H9 (cell line): Measurements from ENCODE around the gene SLC4A1. TPM values are rescaled to one million over a fixed set of nuclear protein-coding genes. Genes with fewer than 3 reads are reported as not detected.

Experiments used
- DNase-seq: peaks from one replicate; pipeline ENCODE4 v3.0.0-alpha.2; 2017
- H2AFZ ChIP-seq: one replicate; pipeline ENCODE4 v1.6.1; 2013; ENCODE audit warnings: mild to moderate bottlenecking, low read length, control low read depth, moderate library complexity
- H2AK5ac ChIP-seq: 2 replicates; pipeline ENCODE4 v1.6.1; 2013; ENCODE audit warnings: low read length, control low read depth, mixed read lengths; ENCODE audit not compliant: insufficient read length
- H2BK120ac ChIP-seq: one replicate; pipeline ENCODE4 v1.6.1; 2013; ENCODE audit warnings: low read depth, mild to moderate bottlenecking, low read length, control low read depth, inconsistent platforms; ENCODE audit not compliant: poor library complexity, severe bottlenecking
- H2BK12ac ChIP-seq: 2 replicates; pipeline ENCODE4 v1.6.1; 2013; ENCODE audit warnings: low read length, control low read depth, mixed read lengths, low read depth; ENCODE audit not compliant: insufficient read length
- H2BK15ac ChIP-seq: 2 replicates; pipeline ENCODE4 v1.6.1; 2013; ENCODE audit warnings: low read depth, low read length, control low read depth
- H2BK20ac ChIP-seq: one replicate; pipeline ENCODE4 v1.6.1; 2013; ENCODE audit warnings: low read depth, mild to moderate bottlenecking, low read length, control low read depth, inconsistent platforms; ENCODE audit not compliant: poor library complexity, severe bottlenecking
- H2BK5ac ChIP-seq: 2 replicates; pipeline ENCODE4 v1.6.1; 2013; ENCODE audit warnings: low read length, control low read depth, mixed read lengths; ENCODE audit not compliant: insufficient read length
- H3K14ac ChIP-seq: 2 replicates; pipeline ENCODE4 v1.6.1; 2013; ENCODE audit warnings: low read length, control low read depth; ENCODE audit not compliant: insufficient read depth
- H3K18ac ChIP-seq: 2 replicates; pipeline ENCODE4 v1.6.1; 2013; ENCODE audit warnings: low read depth, mild to moderate bottlenecking, mixed read lengths, low read length, control low read depth; ENCODE audit not compliant: insufficient read length
- H3K23ac ChIP-seq: 2 replicates; pipeline ENCODE4 v1.6.1; 2013; ENCODE audit warnings: low read length, control low read depth, mixed read lengths, low read depth; ENCODE audit not compliant: insufficient read length
- H3K23me2 ChIP-seq: 2 replicates; pipeline ENCODE4 v1.6.1; 2013; ENCODE audit warnings: low read depth, mild to moderate bottlenecking, mixed read lengths, low read length, control low read depth; ENCODE audit not compliant: insufficient read length, poor library complexity, severe bottlenecking
- H3K27ac ChIP-seq: 2 replicates; pipeline ENCODE4 v1.5.1; 2013; ENCODE audit warnings: low read length, control low read depth, mixed read lengths, low read depth; ENCODE audit not compliant: insufficient read length
- H3K27me3 ChIP-seq: 2 replicates; pipeline ENCODE4 v1.6.1; 2013; ENCODE audit warnings: low read length, control low read depth, inconsistent platforms; ENCODE audit not compliant: insufficient read depth
- H3K4ac ChIP-seq: 2 replicates; pipeline ENCODE4 v1.6.1; 2013; ENCODE audit warnings: low read depth, mild to moderate bottlenecking, control low read depth, inconsistent platforms, low read length, moderate library complexity
- H3K4me1 ChIP-seq: 2 replicates; pipeline ENCODE4 v1.6.1; 2013; ENCODE audit warnings: low read length, control low read depth, inconsistent platforms; ENCODE audit not compliant: insufficient read depth
- H3K4me2 ChIP-seq: 2 replicates; pipeline ENCODE4 v1.6.1; 2013; ENCODE audit warnings: low read length, control low read depth, mixed read lengths; ENCODE audit not compliant: insufficient read length, insufficient read depth
- H3K56ac ChIP-seq: 2 replicates; pipeline ENCODE4 v1.6.1; 2013; ENCODE audit warnings: low read depth, mild to moderate bottlenecking, mixed read lengths, low read length, control low read depth; ENCODE audit not compliant: insufficient read length
- H3K79me1 ChIP-seq: 2 replicates; pipeline ENCODE4 v1.6.1; 2013; ENCODE audit warnings: low read depth, mild to moderate bottlenecking, moderate library complexity, low read length, control low read depth, inconsistent platforms; ENCODE audit not compliant: insufficient read depth, poor library complexity, severe bottlenecking
- H3K79me2 ChIP-seq: 2 replicates; pipeline ENCODE4 v1.6.1; 2013; ENCODE audit warnings: low read length, control low read depth, inconsistent platforms; ENCODE audit not compliant: insufficient read depth
- H3K9ac ChIP-seq: 2 replicates; pipeline ENCODE4 v1.6.1; 2013; ENCODE audit warnings: low read length, control low read depth, mixed read lengths; ENCODE audit not compliant: insufficient read length; ENCODE audit errors: extremely low read depth
- H3K9me3 ChIP-seq: one replicate; pipeline ENCODE4 v1.6.1; 2013; ENCODE audit warnings: low read depth, low read length, inconsistent platforms; ENCODE audit not compliant: control insufficient read depth
- H3T11ph ChIP-seq: one replicate; pipeline ENCODE4 v1.6.1; 2013; ENCODE audit warnings: mild to moderate bottlenecking, low read length, control low read depth, inconsistent platforms
- H4K20me1 ChIP-seq: one replicate; pipeline ENCODE4 v1.6.1; 2013; ENCODE audit not compliant: control insufficient read depth, insufficient read length, insufficient read depth
- H4K5ac ChIP-seq: 2 replicates; pipeline ENCODE4 v1.6.1; 2013; ENCODE audit warnings: low read depth, mild to moderate bottlenecking, mixed read lengths, low read length, control low read depth; ENCODE audit not compliant: insufficient read length
- H4K8ac ChIP-seq: replicated peaks from 2 replicates; pipeline ENCODE4 v1.6.1; 2013; ENCODE audit warnings: low read length, control low read depth, mixed read lengths, low read depth; ENCODE audit not compliant: insufficient read length
- H4K91ac ChIP-seq: 2 replicates; pipeline ENCODE4 v1.6.1; 2013; ENCODE audit warnings: low read depth, mild to moderate bottlenecking, moderate library complexity, mixed read lengths, low read length, control low read depth; ENCODE audit not compliant: insufficient read length
- H3K27ac Mint-ChIP-seq, 3 experiments: 2 replicates in 2 of 3; 3 replicates in 1 of 3; pipeline ENCODE4 v1.8.0; 2020 to 2021; ENCODE audit warnings: mixed read lengths in 3 of 3, mild to moderate bottlenecking in 1 of 3, moderate library complexity in 1 of 3
- H3K27me3 Mint-ChIP-seq: 2 replicates; pipeline ENCODE4 v1.8.0; 2021; ENCODE audit warnings: low read depth, mild to moderate bottlenecking, moderate library complexity, mixed read lengths
- H3K36me3 Mint-ChIP-seq, 3 experiments: 2 replicates in 2 of 3; 3 replicates in 1 of 3; pipeline ENCODE4 v1.8.0; 2020 to 2021; ENCODE audit warnings: low read depth in 3 of 3, mixed read lengths in 3 of 3; ENCODE audit not compliant: insufficient read depth in 1 of 3
- H3K4me1 Mint-ChIP-seq, 2 experiments: 2 replicates each; pipeline ENCODE4 v1.8.0; 2020; ENCODE audit warnings: mixed read lengths in 2 of 2
- H3K4me3 Mint-ChIP-seq, 2 experiments: 2 replicates in 1 of 2; 3 replicates in 1 of 2; pipeline ENCODE4 v1.8.0; 2020 to 2021; ENCODE audit warnings: mild to moderate bottlenecking in 2 of 2, mixed read lengths in 2 of 2, moderate library complexity in 1 of 2
- H3K9me3 Mint-ChIP-seq, 2 experiments: 2 replicates in 1 of 2; 3 replicates in 1 of 2; pipeline ENCODE4 v1.8.0; 2020; ENCODE audit warnings: mild to moderate bottlenecking in 2 of 2, mixed read lengths in 2 of 2, moderate library complexity in 1 of 2
- CTCF ChIP-seq: fragments of 200-600 bp; sonication (generic); conservative IDR thresholded peaks from 3 replicates; pipeline ENCODE4 v1.8.0; 2021; ENCODE audit warnings: antibody characterized with exemption, mild to moderate bottlenecking
- WGBS: extraction: QIAGEN DNeasy Blood & Tissue Kit; methylation state at CpG from one replicate; pipeline ENCODE4 v1.1.7; 2013; ENCODE audit warnings: missing lambda C conversion rate, low lambda C conversion rate, mixed read lengths; ENCODE audit not compliant: insufficient read length; ENCODE audit errors: extremely low coverage; 5-methylcytosine and 5-hydroxymethylcytosine counted together
- total RNA-seq: library from RNA; stranded (reverse); gene quantifications from 2 replicates; pipeline ENCODE4 v1.2.1, GENCODE V29; 2021

The SLC4A1 gene
- total RNA-seq, 1 experiment from 2014 or later = not detected

- H2AK5ac ChIP-seq = no peak overlapping the region
- no peak overlapping the region for H2BK120ac ChIP-seq
- no peak overlapping the region for H3K4me2 ChIP-seq
- H3K23ac ChIP-seq = no peak overlapping the region
- H4K91ac ChIP-seq = no peak overlapping the region
- H4K5ac ChIP-seq = no peak overlapping the region
- no peaks in the 10 kb centered on the region for H3K79me2 ChIP-seq
- no peak overlapping the region for H2AFZ ChIP-seq
- no peak overlapping the region for H2BK12ac ChIP-seq
- H3K27ac Mint-ChIP-seq = no peak overlapping the region
- H3K36me3 Mint-ChIP-seq = peaks cover 46 to 91% (median 84%) of the 10 kb centered on the region in 3 experiments
- no peaks in the 10 kb centered on the region for H4K20me1 ChIP-seq
- no peak overlapping the region for H2BK20ac ChIP-seq
- H3T11ph ChIP-seq = no peak overlapping the region
- H3K4me1 Mint-ChIP-seq = peaks cover 3 to 24% of the 10 kb centered on the region in 2 experiments; a peak in 3 of 4 replicates
- H3K27me3 ChIP-seq = no peaks in the 10 kb centered on the region
- H3K9ac ChIP-seq = no peak overlapping the region
- H3K79me1 ChIP-seq = no peaks in the 10 kb centered on the region
- no peaks in the 10 kb centered on the region for H3K9me3 Mint-ChIP-seq
- no peak overlapping the region for H3K4ac ChIP-seq
- H3K18ac ChIP-seq = no peak overlapping the region
- H3K9me3 ChIP-seq = no peaks in the 10 kb centered on the region
- H2BK5ac ChIP-seq = no peak overlapping the region
- no peak overlapping the region for H3K56ac ChIP-seq
- H3K27me3 Mint-ChIP-seq = no peaks in the 10 kb centered on the region
- H2BK15ac ChIP-seq = no peak overlapping the region
- no peak overlapping the region for H4K8ac ChIP-seq
- H3K4me1 ChIP-seq = no peaks in the 10 kb centered on the region
- no peak overlapping the region for H3K14ac ChIP-seq
- no peak overlapping the region for H3K27ac ChIP-seq
- no peak for DNase-seq
- no peak overlapping the region; a peak in 1 of 5 replicates for H3K4me3 Mint-ChIP-seq
- WGBS = no CpG with 5 or more reads among the region's 30 CpGs
- no peak for TF ChIP-seq CTCF
- no peaks in the 10 kb centered on the region for H3K23me2 ChIP-seq
Observed at GRCh38 chr17:44211281-44212265, 56.4 kb downstream of the SLC4A1 start.
